ENCODE measurements around the gene TRAF4.
"Not testable (repeated sequence)": the region's sequence is repeated elsewhere in the genome, so short reads cannot be mapped to it uniquely, and the experiment has no call there.

GRCh38 chr17:28779601-28780000 is 35.8 kb downstream of the TRAF4 start:
- TF ChIP-seq CTCF, EP300 (IDR thresholded peaks at IDR 0.05): not testable (repeated sequence)

All from suprapubic skin (tissue), 3 donors.